CD4-positive, alpha-beta T cell treated with Interleukin-10 for 1 hour (primary cell): ENCODE data around the gene SLC49A3.
"Not testable (repeated sequence)": the region's sequence is repeated elsewhere in the genome, so short reads cannot be mapped to it uniquely, and the experiment has no call there.

Experiments
- DNase-seq: peaks from one replicate; pipeline ENCODE4 v3.0.0-alpha.2; 2020

The SLC49A3 gene

DNA sequence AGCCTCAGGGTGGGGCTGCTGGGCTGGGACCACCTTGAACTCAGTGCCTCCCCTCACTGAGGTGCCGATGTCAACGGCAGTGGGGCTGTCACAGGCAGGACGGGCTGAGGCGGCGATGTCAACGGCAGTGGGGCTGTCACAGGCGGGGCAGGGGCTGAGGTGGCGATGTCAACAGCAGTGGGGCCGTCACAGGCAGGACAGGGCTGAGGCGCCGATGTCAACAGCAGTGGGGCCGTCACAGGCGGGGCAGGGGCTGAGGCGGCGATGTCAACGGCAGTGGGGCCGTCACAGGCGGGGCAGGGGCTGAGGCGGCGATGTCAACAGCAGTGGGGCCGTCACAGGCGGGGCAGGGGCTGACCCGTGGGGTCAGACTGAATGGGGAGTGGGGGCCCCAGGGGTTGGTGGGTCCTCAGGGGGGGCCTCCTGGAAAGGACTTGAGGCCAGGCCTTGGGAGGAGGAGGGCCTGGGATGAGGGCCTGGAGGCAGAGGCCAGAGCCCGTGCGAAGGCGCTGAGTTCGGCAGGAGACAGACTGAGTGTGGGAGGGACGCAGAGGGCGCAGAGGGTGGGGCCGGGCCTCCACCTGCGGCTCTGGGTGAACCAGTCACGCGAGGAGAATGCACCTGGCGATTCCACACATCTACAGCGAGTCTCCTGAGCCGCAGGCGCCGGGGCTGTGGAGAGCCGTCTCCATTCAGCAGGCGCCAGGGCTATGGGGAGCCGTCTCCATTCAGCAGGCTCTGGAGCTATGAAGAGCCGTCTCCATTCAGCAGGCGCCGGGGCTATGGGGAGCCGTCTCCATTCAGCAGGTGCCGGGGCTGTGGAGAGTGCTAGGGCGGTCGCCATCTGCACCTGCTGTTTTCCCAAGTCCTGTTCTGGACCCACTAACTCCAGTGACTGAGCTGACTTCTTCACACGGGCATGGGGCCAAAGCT, 37.7 kb downstream of the SLC49A3 start:
- DNase-seq, result no peak

DNA sequence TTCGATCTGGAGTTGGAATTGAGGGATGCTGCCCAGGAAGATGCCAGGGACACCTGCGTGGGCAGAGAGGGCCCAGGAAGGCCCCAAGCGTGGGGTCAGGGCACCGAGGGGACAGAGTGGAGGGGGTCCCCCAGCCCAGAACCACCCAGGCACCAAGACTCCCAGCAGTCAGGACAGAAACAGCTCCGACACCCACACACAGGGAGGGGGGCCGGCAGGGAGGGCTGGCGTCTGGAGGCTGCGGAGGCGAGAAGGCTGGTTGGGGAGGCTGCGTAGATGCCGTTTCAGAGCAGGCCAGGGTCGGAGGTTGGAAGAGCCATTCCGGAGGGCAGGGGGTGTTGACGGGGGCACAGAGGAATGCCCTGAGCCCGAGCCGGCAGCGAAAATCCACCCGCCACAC, 38.5 kb downstream of the SLC49A3 start:
- DNase-seq, result no peak

DNA sequence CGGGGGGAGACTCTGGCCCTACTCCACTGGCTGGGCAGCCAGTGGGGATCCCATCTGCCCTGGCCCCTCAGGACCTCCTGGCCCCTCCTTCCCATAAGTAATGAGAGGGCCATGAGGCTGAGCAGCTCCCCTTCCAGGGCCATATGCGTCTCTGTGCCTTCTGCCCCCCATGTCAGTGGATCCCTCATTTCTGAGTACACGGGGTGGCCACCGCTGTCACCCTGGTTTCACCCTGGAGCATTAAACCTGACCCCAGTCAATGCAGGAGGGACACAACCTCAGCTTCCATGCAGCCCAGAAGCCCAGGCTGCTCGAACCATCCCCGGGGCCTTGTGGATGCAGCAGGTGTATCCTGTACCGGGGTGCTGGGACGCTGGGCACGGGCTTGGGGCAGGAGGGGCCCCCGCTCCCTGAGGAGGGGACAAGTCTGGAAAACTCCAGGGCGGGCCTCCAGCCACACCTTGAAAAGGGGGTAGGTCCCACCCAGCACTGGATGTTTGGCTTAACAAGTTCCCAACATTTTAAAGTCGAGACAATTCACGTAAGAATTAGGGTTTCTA, 39.1 kb downstream of the SLC49A3 start:
- no peak for DNase-seq

DNA sequence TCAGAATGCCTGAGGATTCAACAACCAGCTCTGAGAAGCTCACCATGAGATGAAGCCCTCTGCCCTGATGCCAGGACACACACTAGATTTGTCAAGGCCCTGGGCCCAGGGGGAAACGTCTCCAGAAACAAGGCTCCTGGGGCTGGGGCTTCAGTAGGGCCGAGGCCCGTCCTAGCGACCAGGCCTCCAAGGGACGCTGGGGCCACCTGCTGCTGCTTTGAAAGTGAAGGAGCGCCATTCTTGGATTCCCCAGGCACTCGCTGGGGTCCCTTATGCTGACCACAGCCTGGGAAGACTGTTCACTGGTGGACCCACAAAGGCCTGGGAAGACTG, 39.7 kb downstream of the SLC49A3 start:
- no peak for DNase-seq

- DNase-seq, result no peak
These were observed 40.2 kb downstream of the SLC49A3 start for GRCh38 chr4:648579-649292.

GRCh38 chr4:647481-647880, 41.5 kb downstream of the SLC49A3 start:
- no peak for DNase-seq

- no peak for DNase-seq
These were observed 42.5 kb downstream of the SLC49A3 start for GRCh38 chr4:646460-646859.

DNA sequence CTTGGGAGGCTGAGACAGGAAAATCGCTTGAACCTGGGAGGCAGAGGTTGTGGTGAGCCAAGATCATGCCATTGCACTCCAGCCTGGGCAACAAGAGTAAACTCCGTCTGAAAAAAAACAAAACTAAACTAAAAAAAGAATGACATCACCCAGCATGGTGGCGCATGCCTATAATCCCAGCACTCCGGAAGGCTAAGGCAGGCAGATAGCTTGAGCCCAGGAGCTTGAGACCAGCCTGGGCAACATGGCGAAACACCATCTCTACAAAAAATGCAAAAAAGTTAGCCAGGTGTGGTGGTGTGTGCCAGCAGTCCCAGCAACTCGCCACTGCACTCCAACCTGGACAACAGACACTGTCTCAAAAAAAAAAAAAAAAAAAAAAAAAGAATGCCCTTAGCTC, 46.6 kb downstream of the SLC49A3 start:
- not testable (repeated sequence) for DNase-seq

DNA sequence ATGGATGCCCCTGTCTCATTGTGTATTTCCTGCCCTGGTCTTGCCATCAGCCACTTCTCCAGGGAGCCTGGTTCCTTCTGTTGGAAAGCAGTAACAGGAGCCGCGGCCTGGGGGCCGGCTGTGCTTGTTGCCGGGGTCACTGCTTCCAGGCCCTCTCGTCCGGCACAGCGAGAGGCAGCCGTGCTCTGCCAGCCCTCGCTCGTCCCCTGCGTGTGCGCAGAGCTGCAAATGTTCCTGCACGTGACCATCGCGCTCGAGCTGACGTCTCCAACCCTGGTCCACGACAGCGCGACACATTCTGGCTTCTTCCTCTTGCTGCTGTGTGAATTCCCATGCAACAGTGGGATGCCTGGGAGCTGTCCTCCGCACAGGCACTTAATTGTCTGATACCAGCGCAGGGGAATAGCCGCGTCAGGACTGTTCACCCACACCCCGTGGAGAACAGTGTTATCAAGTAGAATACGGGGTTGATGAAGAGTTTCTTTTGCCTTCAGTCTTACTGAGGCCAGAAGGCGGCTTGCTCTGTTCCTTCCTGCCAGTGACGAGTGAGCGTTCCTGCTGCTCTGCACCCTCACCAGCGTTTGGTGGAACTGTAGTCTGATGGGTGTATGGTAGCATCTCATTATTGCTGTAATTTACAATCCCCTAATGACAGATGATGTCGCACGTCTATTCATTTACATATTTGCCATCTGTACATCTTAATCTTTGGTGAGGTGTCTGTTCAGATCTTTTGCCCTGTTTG, 51.2 kb downstream of the SLC49A3 start:
- no peak for DNase-seq

- DNase-seq, result no peak
These were observed 52.3 kb downstream of the SLC49A3 start for GRCh38 chr4:636628-637159.

GRCh38 chr4:635851-636627, 52.9 kb downstream of the SLC49A3 start:
- no peak for DNase-seq

DNA sequence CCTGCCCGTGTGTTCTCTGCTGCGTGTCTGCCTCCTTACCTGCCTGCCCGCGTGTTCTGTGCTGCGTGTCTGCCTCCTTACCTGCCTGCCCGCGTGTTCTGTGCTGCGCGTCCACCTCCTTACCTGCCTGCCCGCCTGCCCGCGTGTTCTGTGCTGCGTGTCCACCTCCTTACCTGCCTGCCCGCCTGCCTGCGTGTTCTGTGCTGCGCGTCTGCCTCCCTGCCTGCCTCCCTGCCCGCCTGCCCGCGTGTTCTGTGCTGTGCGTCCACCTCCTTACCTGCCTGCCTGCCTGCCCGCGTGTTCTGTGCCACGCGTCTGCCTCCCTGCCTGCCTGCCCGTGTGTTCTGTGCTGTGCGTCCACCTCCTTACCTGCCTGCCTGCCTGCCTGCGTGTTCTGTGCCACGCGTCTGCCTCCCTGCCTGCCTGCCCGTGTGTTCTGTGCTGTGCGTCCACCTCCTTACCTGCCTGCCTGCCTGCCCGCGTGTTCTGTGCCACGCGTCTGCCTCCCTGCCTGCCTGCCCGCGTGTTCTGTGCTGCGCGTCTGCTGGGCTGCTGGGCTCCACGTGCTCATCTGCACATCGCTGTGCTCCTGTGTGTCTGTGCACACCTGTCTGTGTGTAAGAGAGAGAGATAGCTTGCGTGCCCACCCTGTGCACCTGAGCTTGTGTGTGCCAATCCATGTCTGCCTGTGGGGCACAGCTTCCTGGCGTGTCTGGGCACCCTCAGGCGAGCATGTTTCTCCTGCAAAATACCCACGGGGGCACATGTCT, 53.7 kb downstream of the SLC49A3 start:
- not testable (repeated sequence) for DNase-seq

GRCh38 chr4:634599-634985, 54.4 kb downstream of the SLC49A3 start:
- no peak for DNase-seq

DNA sequence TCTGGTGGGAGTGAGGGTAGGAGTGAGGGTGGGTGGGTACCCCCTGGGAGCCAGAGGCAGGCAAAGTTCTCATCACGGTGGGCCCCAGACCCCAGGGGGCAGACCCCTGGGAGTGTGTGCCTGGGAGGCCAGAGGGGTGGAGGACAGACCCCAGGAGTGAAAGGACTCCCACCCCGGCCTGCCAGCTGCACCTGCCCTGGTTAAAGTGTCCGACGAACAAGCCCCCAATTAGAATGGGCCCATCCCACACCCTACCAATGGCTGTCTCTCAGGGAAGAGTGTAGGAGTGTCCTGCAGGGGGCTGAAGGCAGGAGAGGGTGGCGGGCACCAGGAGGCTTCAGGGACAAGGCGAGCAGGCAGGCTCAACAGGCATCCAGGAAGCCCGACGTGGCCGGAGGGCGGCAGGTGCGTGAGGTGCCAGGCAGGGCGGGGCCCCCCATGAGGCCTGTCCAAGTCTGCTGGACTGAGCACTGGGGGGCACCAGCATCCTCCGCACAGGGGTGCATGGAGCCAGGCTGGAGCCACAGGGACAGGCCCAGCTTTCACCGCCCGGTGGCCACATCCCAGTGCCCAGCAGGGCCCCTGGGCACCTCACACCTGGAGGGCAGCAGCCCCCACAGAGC, 54.9 kb downstream of the SLC49A3 start:
- DNase-seq, result no peak

GRCh38 chr4:633406-633805, 55.5 kb downstream of the SLC49A3 start:
- no peak for DNase-seq

DNA sequence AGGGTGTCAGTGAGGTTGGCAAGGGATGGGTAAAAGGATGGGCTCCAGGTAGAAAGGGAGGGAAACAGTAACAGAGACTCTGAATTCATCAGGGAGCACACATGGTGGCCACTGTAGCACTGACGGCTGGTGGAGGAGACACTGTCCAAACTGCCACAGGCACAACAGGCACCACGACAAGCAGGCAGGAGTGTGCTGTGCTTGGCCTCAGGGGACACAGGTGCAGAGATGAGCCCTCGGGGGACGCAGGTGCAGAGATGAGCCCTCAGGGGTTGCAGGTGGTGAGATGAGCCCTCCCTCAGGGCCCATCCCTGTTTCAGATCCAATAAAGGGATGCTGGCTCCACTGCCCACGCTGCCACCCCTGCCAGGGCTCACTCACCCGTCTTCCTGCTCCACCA, 56.0 kb downstream of the SLC49A3 start:
- DNase-seq, result no peak

GRCh38 chr4:632196-632790, 56.7 kb downstream of the SLC49A3 start:
- no peak for DNase-seq
